AG04449 (cell line): ENCODE results near the gene RASA4B.

ENCODE experiments used
- CTCF ChIA-PET: fragments of 350-600 bp; formaldehyde crosslinking; extraction: SDS; loops from one replicate; lab custom pipeline; 2021; ENCODE audit warnings: antibody characterized with exemption; lab: Yijun Ruan, JAX
- POLR2A ChIA-PET: fragments of 400-600, 350-600 bp; formaldehyde crosslinking; extraction: SDS; loops from one replicate; lab custom pipeline; 2020; ENCODE audit warnings: antibody characterized with exemption, inconsistent platforms; lab: Yijun Ruan, JAX
- DNase-seq: peaks from one replicate; pipeline ENCODE4 v3.0.0-alpha.2; 2010; ENCODE audit warnings: low read depth, low spot score
- H3K4me3 ChIP-seq: 2 replicates; pipeline ENCODE4 v1.5.1; 2011; ENCODE audit warnings: low read depth, mild to moderate bottlenecking, control low read depth, low read length
- TF ChIP-seq, protein P1 (sequence below): IDR thresholded peaks from one replicate; pipeline ENCODE4 v1.5.1; 2011; ENCODE audit warnings: mild to moderate bottlenecking, moderate library complexity, low read length, control low read depth, inconsistent platforms; ENCODE audit not compliant: insufficient read depth; ENCODE audit errors: missing control alignments

The RASA4B gene

DNA sequence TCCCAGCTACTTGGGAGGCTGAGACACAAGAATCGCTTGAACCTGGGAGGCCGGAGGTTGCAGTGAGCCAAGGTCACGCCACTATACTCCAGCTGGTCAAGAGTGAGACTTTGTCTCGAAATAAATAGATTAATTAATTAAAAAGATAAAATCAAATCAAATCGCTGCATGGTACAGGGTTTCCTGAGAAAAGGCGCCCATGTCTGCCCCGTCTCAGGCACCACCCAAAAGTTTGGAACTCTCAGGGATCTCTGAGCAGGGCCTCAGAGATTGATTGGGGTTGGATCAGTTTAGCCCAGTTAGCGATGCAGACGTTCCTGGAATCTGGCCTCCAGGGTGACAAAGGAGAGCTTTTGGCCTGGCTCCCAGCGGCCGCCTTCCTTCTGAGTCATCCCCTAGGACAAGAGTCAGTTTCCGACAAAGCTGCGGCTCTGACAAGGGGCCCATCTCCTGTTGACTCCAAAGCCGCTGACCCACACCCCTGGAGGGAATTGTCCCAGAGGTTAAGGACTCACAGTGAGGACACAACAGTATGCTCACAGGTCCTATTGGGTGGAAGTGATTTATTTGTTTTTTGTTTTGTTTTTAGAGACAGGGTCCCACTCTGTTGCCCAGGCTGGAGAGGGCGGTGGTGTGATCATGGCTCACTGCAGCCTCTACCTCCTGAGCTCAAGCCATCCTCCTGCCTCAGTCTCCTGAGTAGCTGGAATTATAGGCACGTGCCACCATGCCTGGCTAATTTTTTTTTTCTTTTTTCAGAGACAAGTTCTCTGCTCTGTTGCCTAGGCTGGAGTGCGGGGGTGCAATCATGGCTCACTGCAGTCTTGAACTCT lies 77.4 kb downstream of the RASA4B start:
- TF ChIP-seq, protein P1, sequence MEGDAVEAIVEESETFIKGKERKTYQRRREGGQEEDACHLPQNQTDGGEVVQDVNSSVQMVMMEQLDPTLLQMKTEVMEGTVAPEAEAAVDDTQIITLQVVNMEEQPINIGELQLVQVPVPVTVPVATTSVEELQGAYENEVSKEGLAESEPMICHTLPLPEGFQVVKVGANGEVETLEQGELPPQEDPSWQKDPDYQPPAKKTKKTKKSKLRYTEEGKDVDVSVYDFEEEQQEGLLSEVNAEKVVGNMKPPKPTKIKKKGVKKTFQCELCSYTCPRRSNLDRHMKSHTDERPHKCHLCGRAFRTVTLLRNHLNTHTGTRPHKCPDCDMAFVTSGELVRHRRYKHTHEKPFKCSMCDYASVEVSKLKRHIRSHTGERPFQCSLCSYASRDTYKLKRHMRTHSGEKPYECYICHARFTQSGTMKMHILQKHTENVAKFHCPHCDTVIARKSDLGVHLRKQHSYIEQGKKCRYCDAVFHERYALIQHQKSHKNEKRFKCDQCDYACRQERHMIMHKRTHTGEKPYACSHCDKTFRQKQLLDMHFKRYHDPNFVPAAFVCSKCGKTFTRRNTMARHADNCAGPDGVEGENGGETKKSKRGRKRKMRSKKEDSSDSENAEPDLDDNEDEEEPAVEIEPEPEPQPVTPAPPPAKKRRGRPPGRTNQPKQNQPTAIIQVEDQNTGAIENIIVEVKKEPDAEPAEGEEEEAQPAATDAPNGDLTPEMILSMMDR, result no peak
- H3K4me3 ChIP-seq, result no peak overlapping the region
- DNase-seq, result no peak
- ChIA-PET POLR2A (no interaction called here), CTCF (interaction anchor here (0.7 to 2.3 kb wide), 3 partner anchors 12 to 27 kb away, joined by 3 to 6 read pairs (median 6); partner anchors contain the start of gene ALKBH4)

DNA sequence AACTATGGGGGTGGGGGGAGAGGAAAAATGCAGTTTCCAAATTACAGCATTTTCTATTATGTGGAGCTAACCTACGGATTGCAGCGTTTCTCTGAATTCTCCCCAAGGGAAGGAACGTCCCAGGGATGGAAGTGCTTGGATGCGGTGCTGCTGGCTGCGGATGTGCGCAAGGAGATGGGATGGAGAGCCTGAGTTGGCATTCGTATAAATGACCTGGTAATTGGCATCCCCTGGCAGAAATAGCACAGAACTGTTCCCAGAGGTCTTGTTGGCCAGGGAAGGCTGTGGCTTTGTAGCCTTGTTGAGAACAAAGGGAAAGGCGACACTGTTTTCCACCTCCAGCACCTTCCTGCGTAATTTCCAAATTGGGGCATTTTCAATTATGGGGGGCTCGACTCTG lies 81.5 kb downstream of the RASA4B start:
- DNase-seq, result no peak
- ChIA-PET CTCF (no interaction called here), POLR2A (no interaction called here)
- no peak overlapping the region for H3K4me3 ChIP-seq
- TF ChIP-seq, protein P1, result no peak

DNA sequence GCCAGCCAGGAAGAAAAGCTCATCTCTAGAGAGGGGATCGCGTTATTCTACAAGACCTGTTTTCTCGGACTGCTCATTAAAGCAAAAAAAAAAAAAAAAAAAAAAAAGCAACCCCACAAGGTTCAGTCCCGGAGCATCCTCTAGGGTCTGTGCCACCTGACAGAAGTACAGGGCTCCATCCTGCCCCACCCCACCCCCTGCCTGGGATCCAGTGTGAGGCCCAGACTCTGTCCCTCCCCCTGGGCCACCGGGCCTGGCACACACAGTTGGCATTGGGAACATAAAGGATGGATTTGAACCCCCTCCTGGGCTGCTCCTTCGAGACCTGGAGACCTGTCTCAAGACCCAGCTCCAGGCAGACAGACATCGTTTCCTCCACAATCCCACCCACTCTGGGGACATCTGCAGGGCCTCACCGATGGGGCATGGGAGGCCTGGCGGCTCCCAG lies 83.5 kb downstream of the RASA4B start:
- TF ChIP-seq, protein P1, result no peak
- ChIA-PET POLR2A (interaction anchor here (0.6 to 1.3 kb wide), 2 partner anchors 14 to 30 kb away, joined by 4 to 5 read pairs; no protein-coding TSS in a partner anchor), CTCF (interaction anchor here (1.3 kb wide), 1 partner anchor 30 kb away, joined by 3 read pairs; no protein-coding TSS in a partner anchor)
- peak overlapping the region; percentile 72 for H3K4me3 ChIP-seq
- DNase-seq, result no peak

DNA sequence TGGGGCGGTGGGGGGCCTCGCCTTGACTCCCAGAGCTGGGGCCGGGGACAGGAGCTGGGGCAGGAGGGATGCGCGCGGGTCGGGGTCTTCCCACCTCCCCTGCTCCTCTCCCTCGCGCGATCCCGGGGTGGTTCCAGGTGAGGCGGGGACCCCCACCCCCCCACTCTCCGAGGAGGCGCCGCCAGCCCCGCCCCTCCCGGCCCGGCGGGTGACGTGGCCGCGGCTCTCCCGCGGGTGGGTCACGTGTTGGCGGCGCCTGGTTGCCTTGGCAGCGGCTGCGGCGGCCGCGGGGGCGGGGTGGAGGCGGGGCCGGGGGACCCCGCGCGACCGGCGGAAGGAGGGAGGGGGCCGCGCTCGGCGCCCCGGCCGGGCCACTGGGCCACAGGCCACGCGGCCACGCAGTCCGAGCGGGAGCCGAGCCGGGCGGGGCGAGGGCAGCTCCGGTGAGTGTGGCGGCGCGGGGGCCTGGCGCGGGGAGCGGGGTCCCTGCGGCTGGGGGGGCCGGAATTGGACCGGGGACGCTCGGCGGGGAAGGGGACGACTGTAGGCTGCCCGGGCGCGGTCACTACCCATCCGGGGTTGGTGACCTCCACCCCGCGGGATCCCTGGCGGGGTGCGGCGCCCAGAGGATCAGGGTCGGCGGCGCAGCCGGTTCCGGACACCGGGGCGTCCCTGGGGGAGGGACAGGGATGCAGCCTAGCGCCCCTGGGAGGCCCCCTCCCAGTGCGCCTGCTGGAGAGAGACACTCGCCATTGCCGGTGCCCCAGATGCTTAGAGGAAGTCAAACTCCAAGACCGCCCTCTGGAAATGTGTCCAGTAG lies 84.1 kb downstream of the RASA4B start, which contains the start of gene ORAI2:
TSS of gene ORAI2 (plus strand) at position 357 of the 820 bp plus-strand sequence. CDS start 5,382 bp downstream, outside the sequence.
- ChIA-PET POLR2A (interaction anchor here (0.6 to 1.3 kb wide), 3 partner anchors 15 to 31 kb away, joined by 3 to 5 read pairs (median 4); no protein-coding TSS in a partner anchor), CTCF (interaction anchor here (1.3 kb wide), 1 partner anchor 29 kb away, joined by 3 read pairs; no protein-coding TSS in a partner anchor)
- TF ChIP-seq, protein P1, result no peak

More for the DNA sequence above, 84.1 kb downstream of the RASA4B start, which contains the start of gene ORAI2:
- peak within 1 kb of the TSS; percentile 72 for H3K4me3 ChIP-seq
- no peak for DNase-seq
